ENCODE data around the gene PLXNA1.

DNA sequence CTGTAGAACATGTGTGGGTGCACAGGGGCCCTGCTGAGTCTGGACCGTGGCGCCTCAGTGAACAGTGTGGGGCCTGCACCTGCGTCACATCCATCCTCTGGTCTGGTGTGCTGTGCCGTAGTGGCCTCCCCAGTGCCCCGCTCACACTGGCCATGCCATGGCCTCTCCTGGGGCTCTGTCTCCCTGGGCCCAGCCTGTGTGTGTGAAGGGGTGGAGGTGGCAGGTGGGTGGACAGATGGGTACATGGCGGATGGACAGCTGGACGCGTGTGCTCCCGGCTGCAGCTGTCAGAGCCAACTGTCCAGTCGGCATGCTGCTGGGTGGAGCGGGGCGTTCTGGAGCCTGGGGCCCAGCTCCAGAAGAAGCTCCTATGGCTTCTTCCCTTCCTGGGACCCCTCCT is 17.8 kb downstream of the PLXNA1 start:
- TF ChIP-seq FOXK2 (IDR thresholded peaks at IDR 0.05) (no peak), SP1 (IDR thresholded peaks at IDR 0.05) (no peak), L3MBTL2 (conservative IDR thresholded peaks at IDR 0.05) (no peak), FOXM1 (IDR thresholded peaks at IDR 0.05; ENCODE audit: borderline replicate concordance) (no peak), HDGF (IDR thresholded peaks at IDR 0.05; ENCODE audit: borderline replicate concordance) (no peak), ZNF384 (IDR thresholded peaks at IDR 0.05) (no peak), BHLHE40 (IDR thresholded peaks at IDR 0.05; ENCODE audit: borderline replicate concordance) (no peak), ELF4 (IDR thresholded peaks at IDR 0.05) (no peak)
- TF ChIP-seq, protein P1, sequence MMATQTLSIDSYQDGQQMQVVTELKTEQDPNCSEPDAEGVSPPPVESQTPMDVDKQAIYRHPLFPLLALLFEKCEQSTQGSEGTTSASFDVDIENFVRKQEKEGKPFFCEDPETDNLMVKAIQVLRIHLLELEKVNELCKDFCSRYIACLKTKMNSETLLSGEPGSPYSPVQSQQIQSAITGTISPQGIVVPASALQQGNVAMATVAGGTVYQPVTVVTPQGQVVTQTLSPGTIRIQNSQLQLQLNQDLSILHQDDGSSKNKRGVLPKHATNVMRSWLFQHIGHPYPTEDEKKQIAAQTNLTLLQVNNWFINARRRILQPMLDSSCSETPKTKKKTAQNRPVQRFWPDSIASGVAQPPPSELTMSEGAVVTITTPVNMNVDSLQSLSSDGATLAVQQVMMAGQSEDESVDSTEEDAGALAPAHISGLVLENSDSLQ (IDR thresholded peaks at IDR 0.05), result no peak
